Effector memory CD4-positive, alpha-beta T cell (primary cell): ENCODE measurements around the gene OR10Z1.

ENCODE experiments used
- DNase-seq, 3 donors: peaks; one replicate each; pipeline ENCODE4 v3.0.0-alpha.2; 2020
- H3K27ac ChIP-seq: 2 replicates; pipeline ENCODE4 v1.7.0; 2013; ENCODE audit warnings: mild to moderate bottlenecking, low read length, moderate library complexity; ENCODE audit not compliant: insufficient read depth, poor library complexity, severe bottlenecking
- H3K27me3 ChIP-seq: replicated peaks from 2 replicates; pipeline ENCODE4 v1.7.0; 2013; ENCODE audit warnings: mild to moderate bottlenecking, low read length; ENCODE audit not compliant: insufficient read depth, control insufficient read depth, poor library complexity, severe bottlenecking
- H3K36me3 ChIP-seq: 2 replicates; pipeline ENCODE4 v1.7.0; 2013; ENCODE audit warnings: mild to moderate bottlenecking, low read length, moderate library complexity; ENCODE audit not compliant: control insufficient read depth, insufficient read depth
- H3K4me1 ChIP-seq: 2 replicates; pipeline ENCODE4 v1.7.0; 2013; ENCODE audit warnings: low read length, mild to moderate bottlenecking; ENCODE audit not compliant: control insufficient read depth, insufficient read depth, poor library complexity, severe bottlenecking
- H3K4me3 ChIP-seq: 2 replicates; pipeline ENCODE4 v1.7.0; 2013; ENCODE audit warnings: low read length, low read depth, mild to moderate bottlenecking; ENCODE audit not compliant: insufficient read depth, poor library complexity, severe bottlenecking
- H3K9me3 ChIP-seq: 2 replicates; pipeline ENCODE4 v1.7.0; 2013; ENCODE audit warnings: mild to moderate bottlenecking, low read length, moderate library complexity; ENCODE audit not compliant: control insufficient read depth

Gene OR10Z1

GRCh38 chr1:158600735-158601134, 4.3 kb upstream of the OR10Z1 start:
- Histone ChIP-seq H3K27me3 (no peaks in the 10 kb centered on the region), H3K4me1 (no peaks in the 10 kb centered on the region), H3K4me3 (no peak overlapping the region), H3K9me3 (no peaks in the 10 kb centered on the region), H3K36me3 (no peaks in the 10 kb centered on the region), H3K27ac (no peak overlapping the region)
- no peak for DNase-seq

- H3K4me1 ChIP-seq, result no peaks in the 10 kb centered on the region
- no peaks in the 10 kb centered on the region for H3K9me3 ChIP-seq
- no peaks in the 10 kb centered on the region for H3K36me3 ChIP-seq
- no peak overlapping the region for H3K27ac ChIP-seq
- DNase-seq, result no peak
- H3K4me3 ChIP-seq, result no peak overlapping the region
- no peaks in the 10 kb centered on the region for H3K27me3 ChIP-seq
Observed at GRCh38 chr1:158607296-158607695, 2.2 kb downstream of the OR10Z1 start.

- no peaks in the 10 kb centered on the region for H3K36me3 ChIP-seq
- H3K27me3 ChIP-seq, result no peaks in the 10 kb centered on the region
- H3K4me3 ChIP-seq, result no peak overlapping the region
- DNase-seq, result no peak
- H3K4me1 ChIP-seq, result no peaks in the 10 kb centered on the region
- no peak overlapping the region for H3K27ac ChIP-seq
- no peaks in the 10 kb centered on the region for H3K9me3 ChIP-seq
Observed at GRCh38 chr1:158611916-158612315, 6.8 kb downstream of the OR10Z1 start.

GRCh38 chr1:158613764-158614163, 8.7 kb downstream of the OR10Z1 start:
- H3K36me3 ChIP-seq, result no peaks in the 10 kb centered on the region
- DNase-seq, result no peak

GRCh38 chr1:158638146-158638545, 33.1 kb downstream of the OR10Z1 start:
- DNase-seq, result no peak
- H3K27ac ChIP-seq, result no peak overlapping the region
- H3K27me3 ChIP-seq, result no peaks in the 10 kb centered on the region
- H3K9me3 ChIP-seq, result no peaks in the 10 kb centered on the region
- H3K4me3 ChIP-seq, result no peak overlapping the region
- H3K4me1 ChIP-seq, result no peaks in the 10 kb centered on the region
- H3K36me3 ChIP-seq, result no peaks in the 10 kb centered on the region

More at GRCh38 chr1:158613764-158614163, 8.7 kb downstream of the OR10Z1 start:
- no peak overlapping the region for H3K27ac ChIP-seq
- H3K9me3 ChIP-seq, result no peaks in the 10 kb centered on the region
- H3K27me3 ChIP-seq, result no peaks in the 10 kb centered on the region
- H3K4me3 ChIP-seq, result no peak overlapping the region
- no peaks in the 10 kb centered on the region for H3K4me1 ChIP-seq

- no peaks in the 10 kb centered on the region for H3K9me3 ChIP-seq
- H3K4me1 ChIP-seq, result no peaks in the 10 kb centered on the region
- H3K36me3 ChIP-seq, result no peaks in the 10 kb centered on the region
- no peaks in the 10 kb centered on the region for H3K27me3 ChIP-seq
- no peak overlapping the region for H3K4me3 ChIP-seq
- H3K27ac ChIP-seq, result no peak overlapping the region
- no peak for DNase-seq
Observed at GRCh38 chr1:158638904-158639303, 33.8 kb downstream of the OR10Z1 start.

GRCh38 chr1:158644449-158644848, 39.4 kb downstream of the OR10Z1 start:
- Histone ChIP-seq H3K4me1 (no peaks in the 10 kb centered on the region), H3K27me3 (no peaks in the 10 kb centered on the region), H3K4me3 (no peak overlapping the region), H3K27ac (no peak overlapping the region), H3K36me3 (no peaks in the 10 kb centered on the region), H3K9me3 (no peaks in the 10 kb centered on the region)
- DNase-seq, result no peak

- DNase-seq, result no peak
Observed at GRCh38 chr1:158646465-158646864, 41.4 kb downstream of the OR10Z1 start.

GRCh38 chr1:158649052-158649451, 44.0 kb downstream of the OR10Z1 start:
- H3K27ac ChIP-seq, result no peak overlapping the region
- no peaks in the 10 kb centered on the region for H3K4me1 ChIP-seq
- H3K36me3 ChIP-seq, result no peaks in the 10 kb centered on the region
- no peak for DNase-seq
- H3K9me3 ChIP-seq, result no peaks in the 10 kb centered on the region
- no peaks in the 10 kb centered on the region for H3K27me3 ChIP-seq
- H3K4me3 ChIP-seq, result no peak overlapping the region

More at GRCh38 chr1:158646465-158646864, 41.4 kb downstream of the OR10Z1 start:
- no peak overlapping the region for H3K27ac ChIP-seq
- H3K4me3 ChIP-seq, result no peak overlapping the region
- H3K4me1 ChIP-seq, result no peaks in the 10 kb centered on the region
- H3K27me3 ChIP-seq, result no peaks in the 10 kb centered on the region
- no peaks in the 10 kb centered on the region for H3K36me3 ChIP-seq
- H3K9me3 ChIP-seq, result no peaks in the 10 kb centered on the region

- no peak for DNase-seq
- H3K27ac ChIP-seq, result no peak overlapping the region
- H3K9me3 ChIP-seq, result no peaks in the 10 kb centered on the region
- no peaks in the 10 kb centered on the region for H3K36me3 ChIP-seq
- H3K4me3 ChIP-seq, result no peak overlapping the region
- H3K4me1 ChIP-seq, result no peaks in the 10 kb centered on the region
- H3K27me3 ChIP-seq, result no peaks in the 10 kb centered on the region
Observed at GRCh38 chr1:158652721-158653334, 47.8 kb downstream of the OR10Z1 start.
